ENCODE measurements around the gene PCBP2.
"Not testable (repeated sequence)": the region's sequence is repeated elsewhere in the genome, so short reads cannot be mapped to it uniquely, and the experiment has no call there.

PCBP2 gene

GRCh38 chr12:53439582-53439981, 12.3 kb upstream of the PCBP2 start:
- in situ Hi-C loops (cut with MboI; ENCODE audit: low sequenced_read_pairs): not testable (repeated sequence)

- in situ Hi-C loops (cut with MboI; ENCODE audit: low sequenced_read_pairs): no loop called here
Measured at GRCh38 chr12:53441040-53441833, 10.7 kb upstream of the PCBP2 start, which contains the start of gene PRR13. TSS of gene PRR13 (plus strand) at chr12:53441734. CDS start at chr12:53442715, 981 bp downstream.

GRCh38 chr12:53443955-53444354, 7.9 kb upstream of the PCBP2 start:
- in situ Hi-C loops (cut with MboI; ENCODE audit: low sequenced_read_pairs): no loop called here

- in situ Hi-C loops (cut with MboI; ENCODE audit: low sequenced_read_pairs): not testable (repeated sequence)
Measured at GRCh38 chr12:53444593-53445325, 7.1 kb upstream of the PCBP2 start.

- in situ Hi-C loops (cut with MboI; ENCODE audit: low sequenced_read_pairs): loop anchor here (25.0 kb wide), 1 partner anchor 414 kb away; no protein-coding TSS in a partner anchor
Measured at GRCh38 chr12:53450936-53451335, 966 bp upstream of the PCBP2 start.

- in situ Hi-C loops (cut with MboI; ENCODE audit: low sequenced_read_pairs): loop anchor here (25.0 kb wide), 1 partner anchor 415 kb away; no protein-coding TSS in a partner anchor
Measured at GRCh38 chr12:53452159-53453077, 516 bp downstream of the PCBP2 start.

- in situ Hi-C loops (cut with MboI; ENCODE audit: low sequenced_read_pairs): loop anchor here (25.0 kb wide), 1 partner anchor 417 kb away; no protein-coding TSS in a partner anchor
Measured at GRCh38 chr12:53453953-53454640, 2.2 kb downstream of the PCBP2 start.

- in situ Hi-C loops (cut with MboI; ENCODE audit: low sequenced_read_pairs): loop anchor here (25.0 kb wide), 1 partner anchor 417 kb away; no protein-coding TSS in a partner anchor
Measured at GRCh38 chr12:53454707-53455106, 2.8 kb downstream of the PCBP2 start.

GRCh38 chr12:53456654-53457366, 4.9 kb downstream of the PCBP2 start:
- in situ Hi-C loops (cut with MboI; ENCODE audit: low sequenced_read_pairs): loop anchor here (25.0 kb wide), 1 partner anchor 420 kb away; no protein-coding TSS in a partner anchor

- in situ Hi-C loops (cut with MboI; ENCODE audit: low sequenced_read_pairs): loop anchor here (25.0 kb wide), 1 partner anchor 422 kb away; no protein-coding TSS in a partner anchor
Measured at GRCh38 chr12:53459097-53459496, 7.2 kb downstream of the PCBP2 start.

GRCh38 chr12:53461059-53461458, 9.2 kb downstream of the PCBP2 start:
- in situ Hi-C loops (cut with MboI; ENCODE audit: low sequenced_read_pairs): loop anchor here (25.0 kb wide), 1 partner anchor 424 kb away; no protein-coding TSS in a partner anchor

GRCh38 chr12:53461591-53461990, 9.7 kb downstream of the PCBP2 start:
- in situ Hi-C loops (cut with MboI; ENCODE audit: low sequenced_read_pairs): loop anchor here (25.0 kb wide), 1 partner anchor 424 kb away; no protein-coding TSS in a partner anchor

- in situ Hi-C loops (cut with MboI; ENCODE audit: low sequenced_read_pairs): loop anchor here (25.0 kb wide), 1 partner anchor 426 kb away; no protein-coding TSS in a partner anchor
Measured at GRCh38 chr12:53462935-53463334, 11.0 kb downstream of the PCBP2 start.

GRCh38 chr12:53463802-53464560, 12.1 kb downstream of the PCBP2 start:
- in situ Hi-C loops (cut with MboI; ENCODE audit: low sequenced_read_pairs): loop anchor here (25.0 kb wide), 1 partner anchor 427 kb away; no protein-coding TSS in a partner anchor

GRCh38 chr12:53464685-53465418, 12.9 kb downstream of the PCBP2 start:
- in situ Hi-C loops (cut with MboI; ENCODE audit: low sequenced_read_pairs): loop anchor here (25.0 kb wide), 1 partner anchor 428 kb away; no protein-coding TSS in a partner anchor

GRCh38 chr12:53465679-53466078, 13.8 kb downstream of the PCBP2 start:
- in situ Hi-C loops (cut with MboI; ENCODE audit: low sequenced_read_pairs): loop anchor here (25.0 kb wide), 1 partner anchor 428 kb away; no protein-coding TSS in a partner anchor

- in situ Hi-C loops (cut with MboI; ENCODE audit: low sequenced_read_pairs): loop anchor here (25.0 kb wide), 1 partner anchor 429 kb away; no protein-coding TSS in a partner anchor
Measured at GRCh38 chr12:53466640-53467039, 14.7 kb downstream of the PCBP2 start.
